GM21526 (cell line): ENCODE results near the gene TRPV2.
"Not testable (repeated sequence)": the region's sequence is repeated elsewhere in the genome, so short reads cannot be mapped to it uniquely, and the experiment has no call there.

Experiments used
- ATAC-seq: cut with Tn5 transposase; IDR thresholded peaks from one replicate; pipeline ENCODE4 v1.9.1; 2021; ENCODE audit warnings: moderate library complexity; ENCODE audit not compliant: unreplicated experiment, low FRiP score

TRPV2 gene

GRCh38 chr17:16434662-16435061 is 19.3 kb downstream of the TRPV2 start:
- no peak for ATAC-seq

GRCh38 chr17:16435925-16436886 is 20.8 kb downstream of the TRPV2 start:
- ATAC-seq, result no peak

- no peak for ATAC-seq
Observed at GRCh38 chr17:16437083-16437482, 21.7 kb downstream of the TRPV2 start.

GRCh38 chr17:16438173-16438556 is 22.8 kb downstream of the TRPV2 start:
- no peak for ATAC-seq

GRCh38 chr17:16438557-16439302 is 23.4 kb downstream of the TRPV2 start:
- peak; percentile 60 for ATAC-seq

GRCh38 chr17:16439303-16439791 is 24.0 kb downstream of the TRPV2 start:
- peak; percentile 9 for ATAC-seq

GRCh38 chr17:16439811-16440351 is 24.5 kb downstream of the TRPV2 start:
- ATAC-seq, result no peak

- not testable (repeated sequence) for ATAC-seq
Observed at GRCh38 chr17:16440354-16440753, 25.0 kb downstream of the TRPV2 start.

- ATAC-seq, result no peak
Observed at GRCh38 chr17:16440901-16441629, 25.7 kb downstream of the TRPV2 start.

GRCh38 chr17:16442141-16442540 is 26.8 kb downstream of the TRPV2 start:
- no peak for ATAC-seq

GRCh38 chr17:16442594-16443510 is 27.5 kb downstream of the TRPV2 start:
- ATAC-seq, result no peak

GRCh38 chr17:16443511-16444257 is 28.3 kb downstream of the TRPV2 start:
- ATAC-seq, result no peak

GRCh38 chr17:16444258-16444886 is 29.0 kb downstream of the TRPV2 start:
- no peak for ATAC-seq

- no peak for ATAC-seq
Observed at GRCh38 chr17:16446338-16446983, 31.1 kb downstream of the TRPV2 start.

- ATAC-seq, result no peak
Observed at GRCh38 chr17:16447676-16448075, 32.3 kb downstream of the TRPV2 start.

- ATAC-seq, result no peak
Observed at GRCh38 chr17:16448490-16448889, 33.1 kb downstream of the TRPV2 start.

GRCh38 chr17:16449121-16449570 is 33.8 kb downstream of the TRPV2 start:
- no peak for ATAC-seq

GRCh38 chr17:16450028-16450427 is 34.7 kb downstream of the TRPV2 start:
- ATAC-seq, result no peak
